NCI-H345 treated with DMSO at 0.1 percent for 48 hours (cell line): ENCODE measurements around the gene CAMKK2.
A peak's percentile ranks its signal among the peaks of the same experiment; 100 is the strongest.
"Not testable (repeated sequence)": the region's sequence is repeated elsewhere in the genome, so short reads cannot be mapped to it uniquely, and the experiment has no call there.

Source experiments
- DNase-seq: peaks from one replicate; lab custom pipeline; 2025; ENCODE audit not compliant: unreplicated experiment; lab: John Stamatoyannopoulos, UW

CAMKK2 gene

GRCh38 chr12:121299662-121300061 is 3.2 kb upstream of the CAMKK2 start:
- DNase-seq, result no peak

GRCh38 chr12:121298411-121298810 is 1.9 kb upstream of the CAMKK2 start:
- not testable (repeated sequence) for DNase-seq

GRCh38 chr12:121297435-121297991 is 1.0 kb upstream of the CAMKK2 start:
- peak; percentile 50 for DNase-seq

DNA sequence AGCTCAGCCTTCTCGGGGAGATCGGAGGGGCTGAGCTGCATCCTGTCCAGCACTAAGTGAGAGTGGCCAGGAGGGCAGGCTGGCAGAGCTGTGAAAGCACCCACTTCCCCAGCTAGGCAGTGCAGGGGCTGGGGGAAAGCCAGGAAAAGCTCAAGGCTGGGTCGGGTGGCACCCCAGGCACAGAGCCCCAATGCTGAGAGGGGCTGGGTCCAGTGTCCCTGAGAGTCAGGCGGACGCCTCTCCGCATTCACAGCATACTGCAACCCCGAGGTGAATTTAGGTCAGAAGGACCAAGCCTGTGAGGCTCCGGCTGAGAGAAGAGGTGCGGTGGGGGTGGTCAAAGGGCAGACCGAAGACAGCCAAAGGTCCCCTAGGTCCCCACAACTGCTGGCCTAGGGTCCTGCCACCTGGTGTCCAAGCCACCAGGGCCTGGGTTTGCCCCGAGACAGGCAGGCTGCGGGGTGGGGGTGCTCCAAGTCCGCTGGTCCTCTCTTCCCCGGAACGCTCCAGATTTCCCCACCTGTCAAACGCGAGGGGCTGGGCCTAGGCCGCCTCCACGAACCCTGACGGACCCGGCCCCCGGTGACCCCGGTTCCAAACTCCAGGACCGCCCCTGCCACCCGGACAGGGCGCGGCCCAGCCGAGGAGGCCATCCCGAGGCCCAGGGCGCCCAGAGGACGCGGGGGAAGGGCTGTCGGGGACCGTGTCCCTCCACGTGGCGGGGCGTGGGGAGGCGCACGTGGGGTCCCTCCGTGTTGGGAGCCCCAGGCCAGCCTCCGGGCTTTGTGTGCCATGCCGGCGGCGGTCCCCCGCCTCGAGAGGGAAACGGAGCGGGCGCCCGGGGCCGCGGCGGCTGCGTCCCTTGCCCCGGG is 527 bp downstream of the CAMKK2 start:
- DNase-seq, result no peak

DNA sequence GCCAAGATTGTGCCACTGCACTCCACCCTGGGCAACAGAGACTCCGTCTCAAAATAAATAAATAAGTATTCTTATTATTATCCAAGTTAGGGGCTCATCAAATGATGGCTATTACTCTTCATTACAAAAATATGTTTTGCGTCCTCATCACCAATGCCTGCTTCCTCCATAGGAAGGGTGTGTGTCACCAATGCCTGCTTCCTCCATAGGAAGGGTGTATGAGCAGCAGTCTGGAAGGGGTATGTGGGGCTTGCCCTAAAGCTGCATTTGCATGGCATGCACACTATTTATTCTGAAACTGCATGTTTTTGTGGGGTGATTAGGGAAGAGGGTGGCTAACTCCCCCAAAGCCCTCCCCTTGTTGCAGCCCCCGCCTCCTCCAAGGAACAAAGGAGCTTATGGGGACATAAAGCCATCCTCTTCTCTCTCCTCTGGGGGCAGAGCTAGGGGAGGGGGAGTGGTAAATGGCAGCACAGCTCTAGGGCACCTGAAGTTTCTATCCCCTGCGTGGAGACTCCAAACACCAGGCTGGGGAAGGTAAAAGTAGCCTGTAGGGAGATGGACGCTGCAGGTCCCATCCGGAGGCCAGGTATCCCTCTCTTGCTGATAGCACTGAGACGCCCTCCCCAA is 1.3 kb downstream of the CAMKK2 start:
- DNase-seq, result peak; percentile 8

- no peak for DNase-seq
Measured at GRCh38 chr12:121294151-121294889, 2.2 kb downstream of the CAMKK2 start.

GRCh38 chr12:121293603-121294002 is 2.9 kb downstream of the CAMKK2 start:
- no peak for DNase-seq

DNA sequence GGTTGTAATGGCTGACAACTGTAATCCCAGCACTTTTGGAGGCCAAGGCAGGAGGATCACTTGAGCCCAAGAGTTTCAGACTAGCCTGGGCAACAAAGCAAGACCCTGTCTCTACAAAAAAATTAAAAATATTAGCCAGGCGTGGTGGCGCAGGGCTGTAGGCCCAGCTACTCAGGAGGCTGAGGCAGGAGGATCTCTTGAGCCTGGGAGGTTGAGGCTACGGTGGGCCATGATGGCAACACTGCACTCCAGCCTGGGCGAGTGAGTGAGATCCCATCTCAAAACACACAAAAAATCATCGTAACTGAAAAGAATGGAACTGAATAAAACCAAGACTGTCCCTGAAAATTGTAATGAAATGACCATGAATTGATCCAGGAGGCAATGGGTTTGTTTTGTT is 6.1 kb downstream of the CAMKK2 start:
- no peak for DNase-seq

GRCh38 chr12:121289962-121290361 is 6.5 kb downstream of the CAMKK2 start:
- no peak for DNase-seq

DNA sequence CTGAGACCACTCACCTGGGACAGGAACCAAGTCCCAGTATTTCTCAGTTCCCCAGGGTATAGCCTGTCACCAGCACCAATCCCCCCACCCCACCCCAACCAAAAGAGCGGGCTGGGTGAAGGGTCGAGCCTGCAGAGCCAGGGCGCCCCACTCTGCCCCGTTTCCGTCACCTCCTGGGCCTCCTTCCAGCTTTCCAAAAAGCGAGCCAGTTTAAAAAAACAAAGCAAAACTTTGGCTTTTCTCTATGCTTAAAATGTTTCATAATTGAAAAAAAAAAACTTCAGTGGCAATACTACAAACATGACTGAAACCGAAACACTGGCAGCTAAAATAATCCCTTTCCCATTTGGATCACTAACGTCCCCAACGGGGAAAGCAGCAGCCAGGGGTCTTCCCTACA is 7.5 kb downstream of the CAMKK2 start:
- DNase-seq, result no peak

GRCh38 chr12:121288158-121288845 is 8.2 kb downstream of the CAMKK2 start:
- no peak for DNase-seq

DNA sequence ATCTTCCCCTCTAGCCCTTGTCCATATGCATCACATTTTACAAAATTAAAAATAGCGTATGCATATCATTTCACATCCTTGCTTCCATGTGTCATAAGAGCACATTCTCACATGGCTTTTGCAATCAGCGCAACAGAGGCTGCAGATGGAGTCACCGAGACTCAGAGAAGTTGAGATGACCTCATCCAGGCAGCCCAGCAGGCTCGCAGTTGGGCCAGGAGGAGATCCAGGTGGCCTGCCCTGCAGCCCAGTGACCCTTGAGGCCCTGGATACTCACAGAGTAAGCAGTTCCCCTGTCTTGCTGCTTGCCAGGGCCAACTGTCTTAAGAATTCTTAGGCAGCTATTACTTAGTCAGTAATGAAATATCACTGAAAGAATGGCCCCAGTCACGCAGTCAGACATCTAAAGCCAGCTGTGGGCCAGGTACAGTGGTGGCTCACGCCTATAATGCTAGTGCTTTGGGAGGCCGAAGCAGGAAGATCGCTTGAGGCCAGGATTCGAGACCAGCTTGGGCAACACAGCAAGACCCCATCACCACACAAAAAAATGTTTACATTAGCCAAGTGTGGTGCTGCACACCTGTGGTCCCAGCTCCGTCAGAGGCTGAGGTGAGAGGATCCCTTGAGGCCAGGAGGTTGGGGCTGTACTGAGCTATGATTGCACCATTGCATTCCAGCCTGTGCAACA is 9.1 kb downstream of the CAMKK2 start:
- no peak for DNase-seq

GRCh38 chr12:121285856-121286255 is 10.7 kb downstream of the CAMKK2 start:
- DNase-seq, result no peak

DNA sequence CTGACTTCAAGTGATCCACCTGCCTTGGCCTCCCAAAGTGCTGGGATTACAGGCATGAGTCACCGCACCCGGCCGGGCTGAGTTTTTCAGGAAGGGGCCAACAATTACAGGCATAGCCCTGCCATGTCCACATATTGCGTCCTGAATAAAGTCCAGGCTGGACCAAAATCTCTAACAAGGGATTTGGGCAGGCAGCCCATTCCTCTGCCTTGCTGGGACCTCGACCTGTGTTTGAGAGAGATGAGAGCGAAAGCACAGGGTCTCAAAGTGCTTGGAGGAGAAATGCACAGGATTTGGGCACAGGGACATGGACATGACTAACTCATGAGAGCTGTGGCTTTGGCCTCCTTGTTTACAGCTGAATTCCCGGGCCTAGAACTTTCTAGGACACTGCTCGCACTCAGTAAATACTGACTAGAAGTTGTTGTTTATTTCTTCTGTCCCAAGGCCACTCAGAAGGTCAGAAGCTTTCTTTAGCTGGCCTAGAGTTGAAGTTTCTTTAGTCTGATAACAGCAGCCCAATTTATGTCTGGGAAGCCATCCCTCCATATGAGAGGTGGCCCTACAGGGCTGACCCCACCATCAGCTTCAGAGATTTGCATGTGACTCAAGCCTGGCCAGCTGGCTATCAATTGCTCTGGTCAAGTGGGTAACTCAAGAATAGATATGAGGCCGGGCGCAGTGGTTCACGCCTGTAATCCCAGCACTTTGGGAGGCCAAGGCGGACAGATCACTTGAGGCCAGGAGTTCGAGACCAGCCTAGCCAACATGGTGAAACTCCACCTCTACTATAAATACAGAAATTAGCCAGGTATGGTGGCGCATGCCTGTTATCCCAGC is 11.7 kb downstream of the CAMKK2 start:
- DNase-seq, result no peak

GRCh38 chr12:121283841-121284240 is 12.7 kb downstream of the CAMKK2 start:
- no peak for DNase-seq

- no peak for DNase-seq
Measured at GRCh38 chr12:121283388-121283787, 13.1 kb downstream of the CAMKK2 start.

- DNase-seq, result not testable (repeated sequence)
Measured at GRCh38 chr12:121282910-121283309, 13.6 kb downstream of the CAMKK2 start.

DNA sequence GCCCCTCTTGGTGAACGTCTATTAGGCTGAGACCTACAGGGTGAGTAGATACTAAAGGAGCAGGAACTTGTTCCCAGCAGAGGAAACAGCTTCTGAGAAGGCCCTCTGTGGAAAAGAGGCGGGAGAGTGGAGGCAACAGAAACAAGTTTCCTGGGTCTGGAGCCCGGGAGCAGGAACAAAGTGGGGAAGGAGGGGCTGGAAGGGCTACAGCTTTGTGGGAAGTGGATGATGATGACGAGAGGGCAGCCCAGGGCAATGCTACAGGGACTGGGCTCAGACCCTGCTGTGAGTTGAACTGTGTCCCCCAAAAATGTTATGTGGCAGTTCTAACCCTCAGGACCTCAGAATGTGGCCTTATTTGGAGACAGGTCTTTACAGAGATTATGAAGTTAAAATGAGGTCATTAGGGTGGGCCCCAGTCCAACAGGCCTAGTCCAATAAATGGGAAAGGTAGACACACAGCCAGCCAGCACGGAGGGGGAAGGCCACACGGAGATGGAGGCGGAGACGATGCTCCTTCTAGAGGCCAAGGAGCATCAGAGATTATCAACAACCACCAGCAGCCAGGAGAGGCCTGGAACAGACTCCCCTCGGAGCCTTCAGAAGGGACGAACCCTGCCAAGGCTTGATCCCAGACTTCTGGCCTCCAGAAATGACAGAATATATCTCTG is 14.3 kb downstream of the CAMKK2 start:
- no peak for DNase-seq

- DNase-seq, result not testable (repeated sequence)
Measured at GRCh38 chr12:121281116-121281515, 15.4 kb downstream of the CAMKK2 start.
